Left hindlimb (tissue), 1 donor: Measurements from ENCODE around the gene LPAR2.

Experiments
- DNase-seq: peaks from one replicate; pipeline ENCODE4 v3.0.0-alpha.2; 2018

LPAR2 gene

DNA sequence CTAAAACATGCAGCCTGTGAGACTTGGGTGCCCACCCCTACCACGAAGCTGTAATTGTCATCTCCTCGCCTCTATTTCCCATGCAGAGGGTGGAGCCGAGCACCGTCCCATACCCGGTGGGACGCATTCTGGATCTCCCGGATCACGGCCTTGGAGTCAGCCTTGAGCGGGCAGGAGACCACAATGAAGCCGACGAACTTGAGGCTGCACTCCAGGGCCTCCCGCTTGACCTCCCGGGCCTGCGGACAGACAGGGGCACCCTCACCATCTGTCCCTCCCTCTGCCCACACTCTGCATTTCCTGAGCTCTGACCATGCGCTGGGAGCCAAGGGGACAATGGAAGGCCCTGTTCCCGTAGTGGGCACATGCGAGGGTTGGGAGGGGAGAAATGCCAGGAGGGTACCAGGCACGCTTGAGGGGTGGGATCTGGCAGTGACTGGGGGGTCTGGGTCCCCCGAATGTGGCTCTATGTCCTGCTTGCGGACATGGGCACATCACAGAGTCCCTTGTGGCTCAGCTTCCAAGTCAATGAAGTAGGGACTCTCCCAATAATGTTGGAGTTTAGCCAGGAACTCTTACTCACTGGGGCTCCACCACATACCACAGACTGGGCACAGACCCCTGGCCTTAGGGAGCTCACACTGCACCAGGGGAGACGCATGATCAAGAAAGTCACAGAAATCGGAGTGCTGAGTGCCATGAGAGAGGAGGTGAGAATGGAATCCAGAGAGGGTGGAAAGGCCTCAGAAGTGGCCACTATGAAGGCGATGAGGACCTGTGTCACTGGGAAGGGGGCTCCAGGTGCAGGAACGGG, 24.7 kb upstream of the LPAR2 start:
- peak; percentile 27 for DNase-seq

DNA sequence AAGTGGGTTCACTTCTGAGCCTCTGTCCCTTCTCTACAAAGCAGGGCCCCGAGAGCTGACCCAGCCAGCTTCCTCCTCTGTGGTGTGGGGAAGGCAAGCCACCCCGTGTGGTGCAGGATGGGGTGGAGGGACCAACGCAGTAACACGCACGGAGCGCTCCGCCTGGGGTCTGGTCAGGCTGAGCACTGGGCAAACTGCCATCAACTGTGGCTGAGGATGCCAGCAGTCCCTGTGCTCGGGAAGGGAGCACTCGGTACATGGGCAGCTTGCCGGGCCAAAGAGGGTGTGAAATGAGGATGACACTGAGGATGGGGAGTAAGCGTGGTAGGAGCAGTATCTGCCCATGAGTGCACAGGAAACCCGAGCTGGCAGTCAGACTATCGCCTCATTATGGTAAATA, 23.1 kb upstream of the LPAR2 start:
- DNase-seq = peak; percentile 16

DNA sequence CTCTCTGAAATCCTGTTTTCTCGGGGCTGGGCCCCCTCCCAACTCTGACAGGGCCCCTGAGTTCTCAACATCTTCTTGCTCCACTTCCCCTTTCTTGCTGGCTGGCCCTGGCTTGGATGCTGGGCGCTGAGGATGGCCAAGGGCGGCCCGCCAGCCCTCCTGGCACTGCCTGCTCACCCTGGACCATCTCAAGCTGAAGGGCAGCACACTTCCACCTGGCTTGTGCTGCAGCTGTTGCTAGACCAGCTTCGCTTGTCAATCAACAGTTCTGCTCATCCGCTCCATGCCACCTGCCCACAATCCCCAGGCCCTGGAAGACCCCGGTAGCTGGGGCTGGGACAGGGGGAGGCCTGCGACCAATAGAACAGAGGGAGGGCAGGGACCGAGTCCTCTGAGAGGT, 22.3 kb upstream of the LPAR2 start:
- peak; percentile 38 for DNase-seq

DNA sequence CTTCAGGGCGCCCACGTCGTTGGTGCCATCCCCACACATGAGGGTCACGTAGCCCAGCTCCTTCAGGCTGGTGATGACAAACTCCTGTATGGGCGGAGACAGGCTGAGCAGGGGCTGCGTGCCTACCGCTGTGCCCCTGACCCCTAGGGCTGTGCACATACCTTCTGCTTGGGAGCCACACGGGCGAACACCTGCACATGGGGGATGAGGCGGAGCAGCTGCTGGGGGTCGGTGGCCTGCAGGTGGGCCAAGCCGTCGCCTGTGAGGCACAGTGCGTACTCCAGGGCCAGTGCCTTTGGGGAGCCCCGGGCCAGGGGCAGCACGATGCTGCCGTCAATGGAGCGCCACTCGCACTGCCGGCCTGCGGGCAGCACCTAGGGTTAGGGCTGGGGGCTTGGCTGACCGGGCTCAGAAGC, 21.6 kb upstream of the LPAR2 start:
- peak; percentile 30 for DNase-seq

DNA sequence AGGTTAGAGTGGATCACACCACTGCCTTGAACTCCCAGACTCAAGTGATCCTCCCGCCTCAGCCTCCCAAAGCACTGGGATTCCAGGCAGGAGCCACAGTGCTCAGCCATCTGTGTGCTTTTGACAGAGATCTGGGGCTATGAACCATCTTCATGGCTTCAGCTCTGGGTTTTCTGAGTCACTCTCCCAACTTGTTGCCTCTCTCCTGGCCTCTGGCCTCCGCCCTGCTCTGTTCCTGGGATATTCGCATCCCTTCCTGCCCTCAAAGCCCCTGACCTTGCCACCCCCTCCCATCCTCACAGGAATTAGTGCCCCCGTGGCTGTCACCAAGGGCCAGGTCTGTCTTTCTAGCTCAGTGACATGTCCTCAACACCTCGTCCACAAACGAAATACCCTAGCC, 21.1 kb upstream of the LPAR2 start:
- no peak for DNase-seq

DNA sequence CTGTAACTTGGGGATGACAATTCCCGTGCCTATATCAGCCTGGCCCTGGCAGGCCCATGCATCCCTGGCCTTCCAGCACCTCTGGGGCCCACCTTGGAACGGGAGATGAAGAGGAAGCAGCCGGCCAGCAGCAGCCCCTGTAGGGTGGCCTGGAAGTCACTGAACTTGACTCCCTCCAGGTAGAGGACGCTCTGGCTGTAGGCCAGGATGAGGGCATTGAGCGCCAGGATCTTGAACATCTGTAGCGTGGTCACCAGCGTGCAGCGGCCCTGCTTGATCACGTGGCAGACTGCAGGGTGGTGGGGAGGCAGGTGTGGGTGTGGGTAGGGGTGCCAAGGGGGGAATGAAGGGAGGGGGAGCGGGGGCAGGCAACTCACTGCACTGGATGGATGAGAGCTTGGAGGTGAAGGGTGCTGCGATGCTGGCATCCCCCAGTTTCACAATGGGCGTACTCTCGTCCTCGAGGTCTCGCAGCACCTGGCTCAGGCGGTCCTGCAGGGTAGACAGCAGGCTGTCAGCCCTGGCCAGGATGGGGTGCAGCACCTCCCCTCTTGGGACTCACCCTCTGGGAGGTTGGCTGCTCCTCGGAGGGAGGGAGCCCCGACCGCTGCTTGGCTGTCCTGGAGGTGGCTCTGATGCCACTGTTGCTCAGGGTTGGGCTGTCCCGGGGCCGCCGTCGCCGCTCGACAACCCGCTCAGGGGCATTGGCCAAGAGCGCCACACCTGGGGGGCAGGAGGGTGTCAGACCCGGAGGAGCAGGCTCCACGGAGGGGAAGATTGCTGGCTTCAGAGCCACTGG, 19.2 kb upstream of the LPAR2 start:
- DNase-seq = no peak

DNA sequence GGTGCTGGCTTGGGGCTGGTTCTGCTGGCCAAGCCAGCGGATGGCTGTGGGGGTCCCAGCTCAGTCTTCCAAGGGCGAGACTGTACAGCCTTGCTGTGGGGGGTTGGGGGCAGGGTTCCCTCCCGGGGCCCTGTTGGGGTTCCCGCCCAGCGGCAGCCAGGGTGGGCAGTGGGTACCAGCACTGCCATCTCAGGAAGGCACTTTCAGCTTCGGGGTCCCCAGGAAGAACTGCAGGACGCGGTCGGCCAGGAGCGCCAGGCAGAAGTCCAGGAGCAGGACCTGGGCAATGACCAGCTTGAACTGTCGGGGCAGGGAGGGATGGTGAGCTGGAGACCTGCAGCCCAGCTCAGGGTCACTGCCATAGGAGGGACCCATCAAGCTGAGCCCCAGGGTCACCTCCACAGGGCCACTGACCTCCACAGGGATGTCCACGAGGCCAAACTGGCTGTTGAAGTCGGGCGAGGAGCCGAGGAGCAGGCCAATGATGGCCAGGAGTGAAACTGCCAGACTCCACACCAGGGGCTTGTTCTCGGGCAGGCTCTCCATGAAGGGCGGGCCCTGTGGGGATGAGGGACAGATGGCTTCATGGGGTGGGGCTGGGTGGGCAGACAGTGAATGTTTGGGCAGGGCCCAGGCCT, 17.3 kb upstream of the LPAR2 start:
- no peak for DNase-seq

DNA sequence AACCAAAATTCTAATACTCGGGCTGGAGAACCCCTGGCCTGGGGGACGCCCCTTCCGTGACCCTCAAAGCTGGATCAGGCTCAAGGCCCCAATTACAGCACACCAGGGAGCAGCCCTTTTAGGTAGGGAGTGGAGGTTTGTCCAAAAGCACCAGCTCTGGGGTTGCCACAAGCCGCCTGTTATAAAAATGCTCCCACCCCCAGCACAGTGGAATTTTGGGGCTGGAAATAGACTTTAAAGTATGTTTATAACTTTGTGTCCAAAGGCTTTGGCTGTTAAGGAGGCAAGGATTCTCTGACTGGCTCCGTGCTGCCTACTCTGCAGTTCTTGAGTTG, 16.0 kb upstream of the LPAR2 start:
- DNase-seq = no peak

DNA sequence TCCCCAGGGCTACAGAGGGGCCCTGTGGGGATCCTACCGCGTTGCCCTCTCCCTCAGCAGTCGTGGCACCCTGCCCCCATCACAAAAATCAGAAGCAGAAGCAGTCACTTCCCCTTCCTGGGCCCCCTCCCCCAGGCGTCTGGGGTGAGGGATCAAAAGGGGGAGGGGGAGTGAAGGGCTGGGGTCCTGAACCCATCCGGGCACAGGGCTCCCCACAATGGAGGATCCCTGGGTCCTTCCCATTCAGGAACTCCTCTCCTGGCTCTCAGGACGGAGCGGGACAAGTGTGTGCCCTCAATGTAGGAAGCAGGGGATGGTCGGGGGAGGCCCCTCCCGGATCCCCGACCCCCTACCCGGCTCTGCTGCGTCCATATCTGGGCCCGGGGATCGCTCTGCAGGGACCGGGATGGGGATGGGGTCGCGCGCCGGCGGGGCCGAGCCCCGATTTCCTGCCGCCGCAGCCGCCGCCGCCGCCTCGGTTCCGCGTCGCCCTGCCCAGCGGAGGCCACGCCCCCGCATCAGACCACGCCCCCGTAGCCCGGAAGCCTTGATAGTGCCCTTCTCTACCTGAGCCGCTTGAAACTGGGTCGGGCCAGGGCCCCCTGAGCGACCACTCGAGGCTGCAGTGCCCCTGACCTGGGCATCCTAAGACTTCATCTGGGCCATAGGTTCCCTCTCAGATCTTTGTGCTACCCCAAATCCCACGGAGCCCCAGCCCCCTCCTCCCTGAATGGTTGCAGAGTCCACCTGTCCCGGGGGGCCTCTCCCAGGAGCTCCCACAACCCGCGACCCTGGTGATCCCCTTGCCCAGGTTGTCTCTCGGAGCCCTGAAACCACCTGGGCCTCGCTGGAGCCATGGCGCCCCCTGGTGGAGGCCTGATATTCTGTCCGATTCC, 15.4 kb upstream of the LPAR2 start, which contains the start of gene GMIP:
Gene GMIP (minus strand): TSS at position 500 of the 896 bp plus-strand sequence. CDS start 128 bp downstream, at position 372.
- peak; percentile 78 for DNase-seq

DNA sequence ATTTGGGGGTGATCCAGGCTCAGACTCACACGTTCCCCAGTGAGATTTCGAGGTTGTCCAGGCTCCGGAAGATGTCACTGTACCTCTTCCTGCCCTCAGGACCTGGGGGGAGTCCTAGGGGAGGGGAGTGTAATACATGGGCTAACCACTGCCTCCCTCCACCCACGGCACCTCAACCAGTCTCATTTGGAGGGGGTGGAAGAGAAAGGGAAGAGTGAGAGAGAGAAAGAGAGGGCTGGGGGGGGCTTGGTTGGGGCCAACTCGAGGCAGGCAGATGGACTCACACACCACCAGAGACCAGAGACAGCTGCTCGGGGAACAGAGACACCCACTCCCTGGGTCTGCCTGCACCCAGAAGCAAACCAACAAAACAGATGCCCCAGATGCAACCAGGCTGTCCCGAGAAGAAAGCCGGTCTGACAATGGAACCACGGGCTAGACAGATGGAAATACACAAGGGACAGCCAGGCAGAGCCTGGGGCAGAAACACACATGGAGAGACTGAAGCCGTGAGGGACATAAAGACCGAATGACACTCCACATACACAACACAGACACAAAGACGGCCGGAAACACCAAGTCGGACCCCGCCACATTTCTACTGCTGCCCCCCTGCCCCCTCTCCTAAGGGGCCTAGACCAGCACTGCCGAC, 14.6 kb upstream of the LPAR2 start:
- no peak for DNase-seq

DNA sequence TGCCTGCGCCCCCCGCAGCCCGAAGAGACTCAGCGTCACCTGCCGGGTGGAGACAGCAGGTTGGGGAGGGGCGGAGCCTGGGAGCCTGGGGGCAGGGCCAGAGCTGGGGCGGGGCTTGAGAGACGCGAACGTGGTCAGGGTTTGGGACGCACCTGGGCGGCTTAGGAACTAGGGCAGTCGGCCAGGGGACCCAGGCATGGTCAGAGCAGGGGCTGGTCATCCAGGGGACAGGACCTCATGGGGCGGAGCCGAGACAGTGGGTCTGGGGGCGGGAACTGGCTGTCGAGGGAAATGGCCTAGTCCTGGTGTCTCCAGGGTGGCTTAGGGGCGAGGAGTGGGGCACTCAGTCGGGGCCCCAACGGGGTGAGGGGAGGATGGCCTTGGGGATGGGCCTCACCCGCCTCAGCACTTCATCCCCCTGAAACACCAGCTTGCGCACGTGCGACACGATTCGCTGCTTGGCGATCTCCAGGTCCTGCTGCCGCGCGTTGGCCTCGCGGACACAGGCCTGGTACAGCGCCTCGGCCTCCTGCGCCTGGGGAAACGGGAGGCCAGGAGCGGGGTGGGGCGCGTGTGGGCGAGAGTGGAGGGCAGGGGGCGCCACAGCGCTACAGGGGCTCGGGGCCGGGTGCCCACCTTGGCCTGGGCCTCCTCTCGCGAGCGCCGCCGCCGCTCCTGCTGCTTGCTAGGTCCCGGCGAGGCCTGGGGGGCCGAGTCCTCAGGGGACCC, 9.7 kb upstream of the LPAR2 start:
- no peak for DNase-seq

DNA sequence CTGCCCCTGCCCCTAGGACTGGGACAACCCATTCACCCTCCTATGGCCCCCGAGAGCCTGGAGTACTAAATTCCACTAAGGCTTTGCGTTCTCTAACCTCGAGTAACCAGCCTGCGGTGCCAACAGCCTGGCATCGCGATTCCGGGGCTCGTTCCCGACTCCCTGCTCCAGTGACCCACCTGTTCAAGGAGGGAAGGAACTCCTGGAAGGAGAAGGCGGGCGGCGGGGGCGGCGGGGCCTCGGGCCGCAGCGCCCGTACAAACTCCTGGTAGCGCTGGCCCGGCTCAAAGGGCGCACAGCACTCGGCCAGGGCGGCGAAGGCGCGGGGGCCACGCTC, 9.1 kb upstream of the LPAR2 start:
- DNase-seq = no peak

DNA sequence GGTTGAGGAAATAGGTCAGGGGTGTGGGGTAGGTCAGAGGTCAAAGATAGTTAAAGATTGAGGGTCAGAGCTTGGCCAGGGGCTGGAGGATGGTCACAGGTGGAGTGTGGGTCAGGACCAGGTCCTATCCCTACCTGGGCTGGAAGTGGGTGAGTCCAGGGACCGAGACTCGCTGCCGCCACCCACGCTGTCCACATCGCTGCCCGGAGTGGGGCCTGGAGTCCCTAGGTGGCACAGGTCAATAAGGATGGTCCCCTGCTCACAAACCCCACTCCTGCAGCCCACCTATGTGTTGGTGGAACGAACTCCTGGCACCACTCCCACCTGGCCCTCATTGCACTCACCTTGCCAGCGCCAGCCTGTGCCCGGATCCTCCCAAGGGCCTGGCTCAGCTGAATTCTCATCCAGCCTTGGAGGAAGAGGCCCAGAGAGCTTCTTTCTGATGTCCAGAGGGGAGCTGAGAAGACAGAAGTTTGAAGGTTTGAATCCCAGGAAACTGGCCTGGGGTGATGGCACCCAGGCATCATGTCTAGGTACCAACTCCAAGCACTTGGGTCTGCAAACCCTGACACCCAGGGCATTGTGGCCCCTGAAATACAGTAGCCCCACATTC, 8.7 kb upstream of the LPAR2 start:
- no peak for DNase-seq

DNA sequence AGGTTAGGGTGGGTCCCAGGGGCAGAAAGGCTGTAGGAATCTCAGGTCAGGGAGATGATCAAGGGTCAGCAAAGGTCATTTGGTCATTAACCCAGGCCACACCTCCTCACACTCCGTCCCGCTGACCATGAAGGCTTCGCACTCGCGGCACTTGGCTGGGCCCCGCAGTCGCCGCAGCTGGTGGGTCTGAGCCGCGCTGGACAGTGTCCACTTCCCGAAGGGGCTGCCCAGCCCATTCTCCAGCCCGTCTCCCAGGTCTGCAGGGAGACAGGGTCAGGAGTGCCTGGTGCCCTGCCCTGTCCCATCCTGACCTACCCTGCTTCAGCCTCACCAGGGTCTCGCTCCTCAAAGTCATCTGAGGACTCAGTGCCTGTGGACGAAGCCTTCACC, 7.3 kb upstream of the LPAR2 start:
- no peak for DNase-seq

DNA sequence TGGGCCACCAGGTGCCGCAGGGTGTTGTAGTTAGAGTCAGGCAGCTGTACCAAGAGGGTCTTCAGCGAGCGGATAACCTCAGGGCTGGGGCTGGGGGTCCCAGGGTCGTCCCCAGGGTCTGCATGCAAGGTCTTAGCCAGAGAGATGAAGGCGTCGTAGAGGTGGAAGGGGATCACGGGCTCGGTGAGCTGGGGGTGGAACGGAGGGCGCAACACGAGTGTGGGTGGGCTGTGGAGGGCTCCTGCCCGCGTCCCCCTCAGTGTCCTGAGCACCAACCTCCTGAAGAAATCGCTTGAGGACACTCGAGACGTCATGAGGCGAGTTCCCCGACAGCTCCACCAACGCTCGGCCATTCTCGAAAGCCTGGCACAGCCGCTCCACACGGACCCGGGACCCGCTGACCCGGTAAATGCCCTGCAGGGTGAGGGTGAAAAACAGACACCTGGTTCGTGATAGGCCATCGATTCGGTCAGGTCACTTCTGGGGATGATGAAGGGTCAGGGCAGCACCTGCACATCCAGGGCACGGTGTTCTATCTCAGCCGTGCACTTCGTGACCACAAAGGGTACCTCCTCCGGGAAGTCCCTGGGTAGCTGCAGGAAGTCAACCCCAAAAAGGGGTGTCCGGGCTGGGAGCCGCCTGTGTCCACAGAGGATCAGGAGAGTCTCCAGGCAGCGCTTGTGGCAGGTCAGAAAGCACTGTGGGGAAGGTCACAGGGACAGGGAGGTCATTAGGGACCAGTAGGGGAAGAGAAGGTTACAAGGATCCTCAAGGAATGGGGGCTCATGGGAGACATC, 6.7 kb upstream of the LPAR2 start:
- DNase-seq = no peak

DNA sequence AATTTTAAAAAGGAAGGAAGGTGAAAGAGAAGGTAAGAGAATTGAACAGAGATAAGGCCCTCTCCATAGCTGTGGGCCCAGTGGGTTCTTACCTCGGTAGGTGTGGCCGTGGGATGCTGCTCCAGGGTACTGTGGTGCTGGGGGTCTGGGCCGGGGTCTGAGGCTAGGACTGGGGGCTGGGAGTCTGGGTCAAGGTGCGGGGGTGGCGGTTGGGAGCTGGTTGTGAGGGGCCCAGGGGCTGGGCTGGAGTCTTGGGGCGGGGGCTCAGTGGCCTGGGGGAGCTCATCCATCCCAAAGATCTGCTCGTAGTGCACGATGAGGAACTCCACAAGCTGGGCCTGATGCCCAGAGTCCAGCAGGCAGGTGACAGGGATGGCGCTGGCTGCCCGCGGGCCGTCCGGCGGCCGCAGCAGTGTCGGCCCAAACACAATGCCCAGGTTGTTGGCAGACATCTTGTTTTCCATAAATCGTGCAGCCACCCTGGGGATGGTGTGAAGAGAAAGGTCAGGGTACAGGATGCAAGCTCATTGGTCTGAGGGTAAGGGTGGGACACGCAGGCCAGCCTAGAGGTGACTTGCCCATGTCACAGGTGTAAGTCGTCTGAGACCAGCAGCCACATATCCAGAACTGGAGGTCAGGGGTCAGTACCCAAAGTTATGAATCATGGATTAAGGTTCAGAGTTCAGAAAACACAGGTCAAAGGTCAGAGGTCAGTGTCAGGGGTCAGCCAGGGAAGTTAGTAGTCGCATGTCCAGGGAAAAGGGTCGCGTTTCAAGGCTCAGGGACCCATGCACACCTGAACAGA, 5.9 kb upstream of the LPAR2 start:
- DNase-seq = no peak

DNA sequence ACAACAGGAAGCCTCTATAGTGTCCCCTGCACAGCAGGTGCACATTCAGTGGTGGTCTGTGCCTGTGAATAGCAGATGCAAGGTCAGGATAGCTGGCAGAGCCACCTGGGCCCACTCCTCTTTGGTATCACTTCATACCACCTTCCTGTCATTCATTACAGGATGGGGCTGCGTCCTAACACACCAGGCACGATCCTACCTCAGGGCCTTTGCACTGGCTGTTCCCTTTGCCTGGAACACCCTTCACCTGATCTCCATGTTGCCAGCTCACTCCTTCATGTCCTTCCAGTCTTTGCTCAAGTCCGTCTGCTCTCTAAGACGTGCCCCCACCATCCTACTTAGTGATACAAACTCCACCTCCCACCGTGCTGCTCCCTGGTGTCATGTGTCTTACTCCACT, 4.6 kb upstream of the LPAR2 start:
- DNase-seq = no peak

DNA sequence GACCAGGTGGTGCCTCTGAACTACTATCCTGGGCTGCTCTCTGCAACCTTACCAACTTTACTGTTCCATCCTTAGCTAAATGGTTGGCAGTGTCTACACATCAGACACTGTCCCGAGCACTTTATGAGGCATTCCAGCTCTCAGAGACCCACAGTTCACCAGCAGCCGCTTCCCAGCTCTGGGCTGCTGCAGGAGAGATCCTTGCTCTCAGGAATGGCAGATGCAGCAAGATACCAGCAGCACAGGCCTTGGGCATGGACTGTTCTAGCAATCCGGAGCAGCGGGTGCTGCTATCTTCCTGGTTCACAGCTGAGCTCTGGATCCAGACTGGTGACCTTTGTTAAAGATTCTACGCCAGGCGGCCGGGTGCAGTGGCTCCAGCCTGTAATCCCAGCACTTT, 3.3 kb upstream of the LPAR2 start:
- DNase-seq = no peak

DNA sequence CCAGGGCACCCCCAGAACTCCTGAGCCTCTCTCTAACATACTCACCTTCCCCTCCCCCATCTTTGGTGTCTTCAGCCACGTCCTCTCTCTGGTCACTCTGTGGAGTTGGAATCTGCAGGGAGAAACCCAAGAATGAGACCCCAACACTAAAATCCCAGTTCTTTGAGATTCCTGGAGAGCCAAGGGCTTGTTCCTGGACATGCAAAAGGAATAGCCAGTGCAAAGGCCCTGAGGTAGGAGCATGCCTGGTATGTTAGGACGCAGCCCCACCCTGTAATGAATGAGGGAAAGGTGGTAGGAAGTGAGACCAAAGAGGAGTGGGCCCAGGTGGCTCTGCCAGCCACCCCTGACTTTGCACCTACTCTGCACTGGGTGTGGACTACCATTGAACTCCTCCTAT, 2.4 kb upstream of the LPAR2 start:
- DNase-seq = no peak

DNA sequence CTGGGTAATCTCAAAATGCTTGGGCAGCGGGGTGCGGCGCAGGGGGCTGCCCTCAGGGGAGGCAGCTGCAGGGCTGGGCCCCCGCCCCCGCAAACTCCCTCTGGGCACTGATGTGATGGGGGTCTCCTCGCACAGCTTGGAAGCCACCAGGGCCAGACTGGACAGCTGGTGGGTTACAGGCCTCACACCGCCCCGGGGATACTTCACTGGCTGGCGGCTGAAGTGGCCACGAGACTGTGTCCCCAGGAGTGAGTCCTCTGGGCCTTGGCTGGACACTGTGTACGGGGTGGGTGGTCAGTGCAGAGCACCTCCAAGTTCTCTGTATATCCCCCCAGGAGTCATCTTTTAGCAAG, 2.0 kb upstream of the LPAR2 start:
- no peak for DNase-seq
